Chondrocyte (in vitro differentiated cells): ENCODE results near the gene SCN11A. TPM values are rescaled to one million over a fixed set of nuclear protein-coding genes. Genes with fewer than 3 reads are reported as not detected.

Experiments used
- DNase-seq: peaks from one replicate; pipeline ENCODE4 v3.0.0; 2021; ENCODE audit warnings: mixed read lengths, low spot score
- H3K27ac Mint-ChIP-seq: one replicate; pipeline ENCODE4 v1.8.0; 2021; ENCODE audit warnings: mild to moderate bottlenecking, moderate library complexity, mixed read lengths; ENCODE audit not compliant: unreplicated experiment
- H3K27me3 Mint-ChIP-seq: 2 replicates; pipeline ENCODE4 v1.8.0; 2021; ENCODE audit warnings: low read depth, mixed read lengths
- H3K36me3 Mint-ChIP-seq: 2 replicates; pipeline ENCODE4 v1.8.0; 2021; ENCODE audit warnings: low read depth, mixed read lengths
- H3K4me1 Mint-ChIP-seq: 2 replicates; pipeline ENCODE4 v1.8.0; 2021; ENCODE audit warnings: low read depth, mild to moderate bottlenecking, mixed read lengths
- H3K4me3 Mint-ChIP-seq: one replicate; pipeline ENCODE4 v1.8.0; 2021; ENCODE audit warnings: mild to moderate bottlenecking, moderate library complexity, mixed read lengths; ENCODE audit not compliant: unreplicated experiment
- H3K9me3 Mint-ChIP-seq: 2 replicates; pipeline ENCODE4 v1.8.0; 2021; ENCODE audit warnings: low read depth, mixed read lengths
- CTCF ChIP-seq: fragments of 200-600 bp; sonication (generic); IDR thresholded peaks from 2 replicates; pipeline ENCODE4 v1.5.0; 2021; ENCODE audit warnings: antibody characterized with exemption, mild to moderate bottlenecking, moderate library complexity
- total RNA-seq: library from RNA; stranded (reverse); gene quantifications from 3 replicates; pipeline ENCODE4 v1.2.1, GENCODE V29; 2021

Gene SCN11A
- total RNA-seq, 1 donor from 2014 or later = 0.07 TPM

GRCh38 chr3:39080026-39080425, 28.3 kb upstream of the SCN11A start:
- no peaks in the 10 kb centered on the region for H3K4me1 Mint-ChIP-seq
- TF ChIP-seq CTCF = no peak
- no peaks in the 10 kb centered on the region for H3K9me3 Mint-ChIP-seq
- no peaks in the 10 kb centered on the region for H3K27me3 Mint-ChIP-seq
- H3K4me3 Mint-ChIP-seq = no peak overlapping the region
- H3K36me3 Mint-ChIP-seq = peaks cover 28% of the 10 kb centered on the region
- H3K27ac Mint-ChIP-seq = no peak overlapping the region
- no peak for DNase-seq

- H3K4me3 Mint-ChIP-seq = no peak overlapping the region
- H3K9me3 Mint-ChIP-seq = no peaks in the 10 kb centered on the region
- TF ChIP-seq CTCF = peak; percentile 48
- no peaks in the 10 kb centered on the region for H3K4me1 Mint-ChIP-seq
- peaks cover 31% of the 10 kb centered on the region for H3K36me3 Mint-ChIP-seq
- H3K27ac Mint-ChIP-seq = no peak overlapping the region
- H3K27me3 Mint-ChIP-seq = no peaks in the 10 kb centered on the region
- no peak for DNase-seq
Observed at GRCh38 chr3:39079530-39079929, 27.8 kb upstream of the SCN11A start.

GRCh38 chr3:39075910-39076309, 24.2 kb upstream of the SCN11A start:
- Mint-ChIP-seq H3K4me3 (no peak overlapping the region), H3K4me1 (no peaks in the 10 kb centered on the region), H3K27me3 (no peaks in the 10 kb centered on the region), H3K27ac (no peak overlapping the region), H3K36me3 (peaks cover 23% of the 10 kb centered on the region), H3K9me3 (no peaks in the 10 kb centered on the region)
- TF ChIP-seq CTCF = no peak
- DNase-seq = no peak

GRCh38 chr3:39068556-39068955, 16.8 kb upstream of the SCN11A start:
- peaks cover 19% of the 10 kb centered on the region for H3K4me1 Mint-ChIP-seq
- H3K27ac Mint-ChIP-seq = no peak overlapping the region
- H3K9me3 Mint-ChIP-seq = no peaks in the 10 kb centered on the region
- TF ChIP-seq CTCF = no peak
- H3K27me3 Mint-ChIP-seq = no peaks in the 10 kb centered on the region
- no peak for DNase-seq
- H3K36me3 Mint-ChIP-seq = peaks cover 4% of the 10 kb centered on the region
- H3K4me3 Mint-ChIP-seq = no peak overlapping the region

- H3K4me1 Mint-ChIP-seq = peaks cover 21% of the 10 kb centered on the region
- H3K9me3 Mint-ChIP-seq = no peaks in the 10 kb centered on the region
- DNase-seq = no peak
Observed at GRCh38 chr3:39067286-39067685, 15.5 kb upstream of the SCN11A start.

More at GRCh38 chr3:39067286-39067685, 15.5 kb upstream of the SCN11A start:
- no peak for TF ChIP-seq CTCF
- H3K27ac Mint-ChIP-seq = no peak overlapping the region
- no peak overlapping the region for H3K4me3 Mint-ChIP-seq
- peaks cover 4% of the 10 kb centered on the region for H3K36me3 Mint-ChIP-seq
- no peaks in the 10 kb centered on the region for H3K27me3 Mint-ChIP-seq
